Uterus (tissue), 4 donors: ENCODE data around the gene LMO7. TPM values are rescaled to one million over a fixed set of nuclear protein-coding genes. Genes with fewer than 3 reads are reported as not detected.

Experiments
- DNase-seq, 2 donors: peaks; one replicate each; pipeline ENCODE4 v3.0.0-alpha.2; 2019 to 2020
- H3K27ac ChIP-seq, 2 donors: fragments of 200-600 bp; sonication (generic); 1 replicate in 1 of 2; 2 replicates in 1 of 2; pipeline ENCODE4 v1.5.1; 2016 to 2018
- H3K27me3 ChIP-seq, 2 donors: fragments of 200-600 bp; sonication (generic); one replicate each; pipeline ENCODE4 v1.5.1; 2018 to 2019; ENCODE audit warnings: control low read depth in 1 of 2
- H3K36me3 ChIP-seq, 2 donors: fragments of 200-600 bp; sonication (generic); one replicate each; pipeline ENCODE4 v1.5.1; 2019; ENCODE audit warnings: control low read depth in 1 of 2
- H3K4me1 ChIP-seq, 2 donors: fragments of 200-600 bp; sonication (generic); one replicate each; pipeline ENCODE4 v1.5.1; 2018 to 2019; ENCODE audit warnings: control low read depth in 1 of 2
- H3K4me3 ChIP-seq, 2 donors: fragments of 200-600 bp; sonication (generic); 1 replicate in 1 of 2; 2 replicates in 1 of 2; pipeline ENCODE4 v1.5.1; 2018 to 2019; ENCODE audit warnings: mild to moderate bottlenecking in 1 of 2
- H3K9me3 ChIP-seq, 2 donors: fragments of 200-600 bp; sonication (generic); one replicate each; pipeline ENCODE4 v1.5.1; 2019; ENCODE audit warnings: control low read depth in 1 of 2
- CTCF ChIP-seq, 4 experiments: fragments of 200-600 bp in 2 of 4; fragments of 450-650 bp in 2 of 4; sonication (generic) in 2 of 4; IDR thresholded peaks; one replicate each; pipeline ENCODE4 v1.5.1; 2016 to 2019; ENCODE audit warnings: antibody characterized with exemption in 4 of 4, mild to moderate bottlenecking in 2 of 4, moderate library complexity in 1 of 4
- POLR2A ChIP-seq, 2 donors: fragments of 450-650 bp; IDR thresholded peaks; one replicate each; pipeline ENCODE4 v1.6.1; 2016; ENCODE audit warnings: antibody characterized with exemption in 2 of 2, mild to moderate bottlenecking in 1 of 2, moderate library complexity in 1 of 2
- intact Hi-C: fragments of 100-400 bp; cut with DNase I; formaldehyde crosslinking; loops from one replicate; pipeline ENCODE4 v1.15.1; 2023; ENCODE audit warnings: low total_unique reads
- total RNA-seq, 4 donors: library from RNA; depleted of rRNA in 3 of 4; stranded (reverse); fragments of >200 nt in 3 of 4; gene quantifications; one replicate each; pipeline versions ENCODE4 v1.1.0 to v1.2.4, GENCODE V29; 2014 to 2023
- donor health status: DM: yes; HTN: yes; CAD: no.

Gene LMO7
- total RNA-seq, 4 donors from 2014 or later, result 2.6 to 55.4 (median 24.2) TPM

DNA sequence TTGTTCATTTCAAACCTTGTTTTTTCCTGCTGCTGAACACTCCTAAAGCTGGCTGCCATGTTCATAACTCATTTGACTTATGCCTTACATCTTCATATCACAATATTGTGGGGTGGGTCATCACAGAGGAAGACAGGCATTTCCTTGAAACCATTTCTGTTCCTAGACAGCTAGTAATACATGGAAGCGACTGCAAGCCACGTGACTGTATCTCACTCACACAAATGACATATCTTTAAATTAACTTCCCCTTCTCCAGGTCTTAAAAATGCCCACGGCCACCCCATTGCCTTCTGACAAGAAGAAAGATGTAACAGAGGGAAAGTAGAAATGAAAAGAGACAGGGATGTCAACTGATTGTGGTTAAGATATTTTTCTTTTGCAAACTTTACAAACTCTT lies 236.8 kb downstream of the LMO7 start:
- no peak overlapping the region for H3K4me3 ChIP-seq
- H3K27me3 ChIP-seq, result no peaks in the 10 kb centered on the region
- H3K4me1 ChIP-seq, result no peaks in the 10 kb centered on the region
- TF ChIP-seq POLR2A (IDR thresholded peaks at IDR 0.05) (no peak), CTCF (IDR thresholded peaks at IDR 0.05) (no peak)
- intact Hi-C loops, result loop anchor here (10.0 kb wide), 2 partner anchors 602 to 1032 kb away; no protein-coding TSS in a partner anchor
- H3K9me3 ChIP-seq, result no peaks in the 10 kb centered on the region
- no peak overlapping the region for H3K27ac ChIP-seq
- H3K36me3 ChIP-seq, result no peaks in the 10 kb centered on the region
- DNase-seq, result no peak

GRCh38 chr13:75873494-75873893 lies 237.4 kb downstream of the LMO7 start:
- H3K36me3 ChIP-seq, result no peaks in the 10 kb centered on the region
- no peaks in the 10 kb centered on the region for H3K4me1 ChIP-seq
- DNase-seq, result no peak
- TF ChIP-seq CTCF (IDR thresholded peaks at IDR 0.05) (no peak), POLR2A (IDR thresholded peaks at IDR 0.05) (no peak)
- intact Hi-C loops, result loop anchor here (10.0 kb wide), 2 partner anchors 601 to 1031 kb away; no protein-coding TSS in a partner anchor
- H3K27ac ChIP-seq, result no peak overlapping the region
- H3K4me3 ChIP-seq, result no peak overlapping the region
- H3K9me3 ChIP-seq, result no peaks in the 10 kb centered on the region
- no peaks in the 10 kb centered on the region for H3K27me3 ChIP-seq

DNA sequence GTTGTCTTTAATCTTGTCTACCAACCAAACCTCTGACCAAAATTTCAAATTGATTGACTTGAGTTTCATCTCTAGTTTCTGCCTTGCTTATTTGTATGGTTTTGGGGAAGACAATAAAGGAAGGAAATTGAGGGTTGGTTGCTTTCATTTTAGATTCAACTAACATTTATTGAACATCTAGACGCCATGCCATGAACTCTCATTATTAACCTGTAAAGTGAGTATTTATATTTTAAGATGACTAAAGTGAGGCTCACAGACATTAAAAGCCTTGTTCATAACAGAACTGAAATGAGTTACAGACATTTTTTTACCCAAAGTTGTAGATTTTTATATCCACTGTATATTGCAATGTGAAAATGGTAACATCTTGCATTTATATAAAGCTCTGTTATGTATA lies 239.3 kb downstream of the LMO7 start:
- no peak overlapping the region for H3K27ac ChIP-seq

GRCh38 chr13:75876142-75877050 lies 240.3 kb downstream of the LMO7 start:
- intact Hi-C loops, result loop anchor here (10.0 kb wide), 2 partner anchors 598 to 1028 kb away; no protein-coding TSS in a partner anchor
- no peaks in the 10 kb centered on the region for H3K36me3 ChIP-seq
- TF ChIP-seq CTCF (IDR thresholded peaks at IDR 0.05) (peak; percentile 70 to 87 (median 82)), POLR2A (IDR thresholded peaks at IDR 0.05) (no peak)
- H3K4me1 ChIP-seq, result no peaks in the 10 kb centered on the region
- H3K4me3 ChIP-seq, result no peak overlapping the region
- no peak overlapping the region for H3K27ac ChIP-seq
- H3K27me3 ChIP-seq, result no peaks in the 10 kb centered on the region
- peak; percentile 49 to 55 for DNase-seq
- no peaks in the 10 kb centered on the region for H3K9me3 ChIP-seq

More for the DNA sequence above, 239.3 kb downstream of the LMO7 start:
- no peaks in the 10 kb centered on the region for H3K27me3 ChIP-seq
- H3K4me3 ChIP-seq, result no peak overlapping the region
- H3K4me1 ChIP-seq, result no peaks in the 10 kb centered on the region
- DNase-seq, result no peak
- H3K36me3 ChIP-seq, result no peaks in the 10 kb centered on the region
- H3K9me3 ChIP-seq, result no peaks in the 10 kb centered on the region
- intact Hi-C loops, result loop anchor here (10.0 kb wide), 2 partner anchors 599 to 1029 kb away; no protein-coding TSS in a partner anchor
- TF ChIP-seq POLR2A (IDR thresholded peaks at IDR 0.05) (no peak), CTCF (IDR thresholded peaks at IDR 0.05) (no peak)

GRCh38 chr13:75877071-75877470 lies 240.9 kb downstream of the LMO7 start:
- Histone ChIP-seq H3K27me3 (no peaks in the 10 kb centered on the region), H3K36me3 (no peaks in the 10 kb centered on the region), H3K27ac (no peak overlapping the region), H3K4me3 (no peak overlapping the region), H3K4me1 (no peaks in the 10 kb centered on the region), H3K9me3 (no peaks in the 10 kb centered on the region)
- intact Hi-C loops, result loop anchor here (10.0 kb wide), 2 partner anchors 598 to 1028 kb away; no protein-coding TSS in a partner anchor
- DNase-seq, result no peak
- TF ChIP-seq POLR2A (IDR thresholded peaks at IDR 0.05) (no peak), CTCF (IDR thresholded peaks at IDR 0.05) (no peak)
